ENCODE measurements around the gene KY.

DNA sequence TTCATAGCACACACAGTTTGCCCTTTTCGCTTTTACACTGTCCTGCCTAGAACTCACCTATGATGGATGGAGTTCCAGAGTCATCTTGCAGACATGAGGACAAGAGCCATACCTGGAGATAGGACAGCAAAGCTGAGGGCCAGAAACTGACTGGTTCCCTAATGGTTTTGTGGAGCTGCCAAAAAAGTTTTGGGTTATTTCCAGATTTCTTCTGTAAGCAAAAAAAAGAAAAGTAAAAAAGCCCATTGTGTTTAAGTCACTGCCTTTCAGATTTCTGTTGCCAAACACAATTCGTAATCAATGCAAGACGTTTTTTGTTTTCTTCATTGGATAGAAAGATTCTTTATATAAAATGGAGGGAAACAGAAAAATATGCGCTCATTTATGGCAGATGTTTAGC lies 42.4 kb upstream of the KY start:
- TF ChIP-seq, protein P1, sequence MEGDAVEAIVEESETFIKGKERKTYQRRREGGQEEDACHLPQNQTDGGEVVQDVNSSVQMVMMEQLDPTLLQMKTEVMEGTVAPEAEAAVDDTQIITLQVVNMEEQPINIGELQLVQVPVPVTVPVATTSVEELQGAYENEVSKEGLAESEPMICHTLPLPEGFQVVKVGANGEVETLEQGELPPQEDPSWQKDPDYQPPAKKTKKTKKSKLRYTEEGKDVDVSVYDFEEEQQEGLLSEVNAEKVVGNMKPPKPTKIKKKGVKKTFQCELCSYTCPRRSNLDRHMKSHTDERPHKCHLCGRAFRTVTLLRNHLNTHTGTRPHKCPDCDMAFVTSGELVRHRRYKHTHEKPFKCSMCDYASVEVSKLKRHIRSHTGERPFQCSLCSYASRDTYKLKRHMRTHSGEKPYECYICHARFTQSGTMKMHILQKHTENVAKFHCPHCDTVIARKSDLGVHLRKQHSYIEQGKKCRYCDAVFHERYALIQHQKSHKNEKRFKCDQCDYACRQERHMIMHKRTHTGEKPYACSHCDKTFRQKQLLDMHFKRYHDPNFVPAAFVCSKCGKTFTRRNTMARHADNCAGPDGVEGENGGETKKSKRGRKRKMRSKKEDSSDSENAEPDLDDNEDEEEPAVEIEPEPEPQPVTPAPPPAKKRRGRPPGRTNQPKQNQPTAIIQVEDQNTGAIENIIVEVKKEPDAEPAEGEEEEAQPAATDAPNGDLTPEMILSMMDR (IDR thresholded peaks at IDR 0.05; ENCODE audit: low read length), result no peak
- TF ChIP-seq EZH2 (optimal IDR thresholded peaks at IDR 0.05; ENCODE audit: low read depth, low read length) (no peak), EZH2phosphoT487 (IDR thresholded peaks at IDR 0.05; ENCODE audit: low read length) (no peak)
